ENCODE measurements around the gene SETBP1. TPM values are rescaled to one million over a fixed set of nuclear protein-coding genes. Genes with fewer than 3 reads are reported as not detected.

SETBP1 gene
- total and polyA plus RNA-seq, 2 of the 13 experiments (the other 11 are each of a cell fraction or from before 2014, with no cell fraction given) = 0.18 to 0.65 TPM

DNA sequence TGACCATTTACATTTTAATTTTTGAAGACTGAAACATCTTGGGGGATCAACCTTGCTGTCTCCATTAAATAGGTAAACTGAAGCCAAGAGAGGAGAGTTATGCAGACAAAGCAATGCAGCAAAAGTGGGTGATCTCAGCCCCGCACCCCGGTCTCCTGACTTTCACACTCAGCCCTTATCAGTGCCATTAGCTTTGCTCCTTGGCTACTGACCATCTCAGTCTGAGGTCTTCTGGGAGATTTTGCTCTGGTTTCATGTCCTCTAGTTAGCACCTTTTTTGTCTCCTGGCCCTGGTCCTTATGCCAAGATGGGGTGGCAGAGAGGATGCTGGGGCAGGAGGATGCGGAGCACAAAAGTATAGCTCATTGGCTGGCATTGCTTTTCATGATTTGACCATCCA lies 61.4 kb downstream of the SETBP1 start:
- no peak for FAIRE-seq
- WGBS (ENCODE audit: low lambda C conversion rate) = 87% methylated on average over 3 of the region's 3 CpGs
- Histone ChIP-seq H3K27ac (ENCODE audit: extremely low read length, insufficient read depth, low read length) (no peak overlapping the region), H4K20me1 (ENCODE audit: insufficient read depth, low read length) (no peaks in the 10 kb centered on the region), H3K9ac (ENCODE audit: insufficient read depth, low read depth, low read length) (no peak overlapping the region), H3K9me3 (ENCODE audit: low read length) (no peaks in the 10 kb centered on the region), H3K36me3 (replicated peaks in 1 of 2; ENCODE audit: control insufficient read depth in 1 of 2, insufficient read depth in 2 of 2, low read length in 2 of 2) (no peaks in the 10 kb centered on the region), H2AFZ (ENCODE audit: low read length) (no peak overlapping the region), H3K27me3 (ENCODE audit: control insufficient read depth in 1 of 2, insufficient read depth in 2 of 2, low read length in 2 of 2) (no peaks in the 10 kb centered on the region), H3K4me1 (ENCODE audit: insufficient read depth, low read length) (no peaks in the 10 kb centered on the region), H3K4me2 (ENCODE audit: low read depth, low read length) (no peak overlapping the region), H3K4me3 (replicated peaks in 1 of 3; ENCODE audit: insufficient read depth in 1 of 3, low read depth in 2 of 3, low read length in 3 of 3) (no peak overlapping the region), H3K79me2 (ENCODE audit: insufficient read depth, low read length) (no peaks in the 10 kb centered on the region)
- ChIA-PET POLR2A (no interaction called here), CTCF (ENCODE audit: low intra/inter-chr PET ratio, low total read pairs) (no interaction called here)
- DNase-seq (ENCODE audit: low spot score) = no peak
- intact Hi-C loops (cut with micrococcal nuclease; ENCODE audit: unreplicated experiment) (no loop called here), in situ Hi-C loops (cut with HindIII; ENCODE audit: extremely low pct_ligation_motif_present, low pct_unique_long_range_greater_than_20kb) (no loop called here)
- no peak for TF ChIP-seq ZNF563 (CRISPR knock-in tag; IDR thresholded peaks at IDR 0.05)
- no peak for TF ChIP-seq ZFYVE20 (CRISPR knock-in tag; IDR thresholded peaks at IDR 0.05; ENCODE audit: borderline replicate concordance, low read depth)
- no peak for TF ChIP-seq ZBTB42 (CRISPR knock-in tag; IDR thresholded peaks at IDR 0.05)
- TF ChIP-seq, protein P1, sequence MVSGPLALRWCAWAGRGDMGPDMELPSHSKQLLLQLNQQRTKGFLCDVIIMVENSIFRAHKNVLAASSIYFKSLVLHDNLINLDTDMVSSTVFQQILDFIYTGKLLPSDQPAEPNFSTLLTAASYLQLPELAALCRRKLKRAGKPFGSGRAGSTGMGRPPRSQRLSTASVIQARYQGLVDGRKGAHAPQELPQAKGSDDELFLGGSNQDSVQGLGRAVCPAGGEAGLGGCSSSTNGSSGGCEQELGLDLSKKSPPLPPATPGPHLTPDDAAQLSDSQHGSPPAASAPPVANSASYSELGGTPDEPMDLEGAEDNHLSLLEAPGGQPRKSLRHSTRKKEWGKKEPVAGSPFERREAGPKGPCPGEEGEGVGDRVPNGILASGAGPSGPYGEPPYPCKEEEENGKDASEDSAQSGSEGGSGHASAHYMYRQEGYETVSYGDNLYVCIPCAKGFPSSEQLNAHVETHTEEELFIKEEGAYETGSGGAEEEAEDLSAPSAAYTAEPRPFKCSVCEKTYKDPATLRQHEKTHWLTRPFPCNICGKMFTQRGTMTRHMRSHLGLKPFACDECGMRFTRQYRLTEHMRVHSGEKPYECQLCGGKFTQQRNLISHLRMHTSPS (CRISPR knock-in tag; IDR thresholded peaks at IDR 0.05; ENCODE audit: low read depth) = no peak
- TF ChIP-seq PBX3 (CRISPR knock-in tag; IDR thresholded peaks at IDR 0.05; ENCODE audit: borderline replicate concordance) = no peak
- no peak for TF ChIP-seq SMYD3 (CRISPR knock-in tag; IDR thresholded peaks at IDR 0.05)
- TF ChIP-seq FOSL1 (CRISPR knock-in tag; IDR thresholded peaks at IDR 0.05; ENCODE audit: borderline replicate concordance) = no peak
- TF ChIP-seq ZNF33A (CRISPR knock-in tag; IDR thresholded peaks at IDR 0.05; ENCODE audit: borderline replicate concordance) = no peak
- no peak for TF ChIP-seq ZNF615 (CRISPR knock-in tag; IDR thresholded peaks at IDR 0.05; ENCODE audit: borderline replicate concordance)
- TF ChIP-seq MTA3 (CRISPR knock-in tag; IDR thresholded peaks at IDR 0.05) = no peak
- TF ChIP-seq PRDM4 (CRISPR knock-in tag; IDR thresholded peaks at IDR 0.05; ENCODE audit: borderline replicate concordance) = no peak
- TF ChIP-seq ZNF543 (CRISPR knock-in tag; IDR thresholded peaks at IDR 0.05) = no peak
- TF ChIP-seq, protein P2, sequence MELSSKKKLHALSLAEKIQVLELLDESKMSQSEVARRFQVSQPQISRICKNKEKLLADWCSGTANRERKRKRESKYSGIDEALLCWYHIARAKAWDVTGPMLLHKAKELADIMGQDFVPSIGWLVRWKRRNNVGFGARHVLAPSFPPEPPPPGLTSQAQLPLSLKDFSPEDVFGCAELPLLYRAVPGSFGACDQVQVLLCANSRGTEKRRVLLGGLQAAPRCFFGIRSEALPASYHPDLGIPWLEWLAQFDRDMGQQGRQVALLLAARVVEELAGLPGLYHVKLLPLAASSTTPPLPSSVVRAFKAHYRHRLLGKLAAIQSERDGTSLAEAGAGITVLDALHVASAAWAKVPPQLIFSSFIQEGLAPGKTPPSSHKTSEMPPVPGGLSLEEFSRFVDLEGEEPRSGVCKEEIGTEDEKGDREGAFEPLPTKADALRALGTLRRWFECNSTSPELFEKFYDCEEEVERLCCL (CRISPR knock-in tag; IDR thresholded peaks at IDR 0.05; ENCODE audit: borderline replicate concordance) = no peak
- TF ChIP-seq RFX1 (IDR thresholded peaks at IDR 0.05) = no peak
- no peak for TF ChIP-seq TOE1 (CRISPR knock-in tag; IDR thresholded peaks at IDR 0.05)
- no peak for ATAC-seq
- no TSS peak for BruUV-seq (replicated peaks)
